ENCODE data around the gene ELAVL1. TPM values are rescaled to one million over a fixed set of nuclear protein-coding genes. Genes with fewer than 3 reads are reported as not detected.
"Not testable (repeated sequence)": the region's sequence is repeated elsewhere in the genome, so short reads cannot be mapped to it uniquely, and the experiment has no call there.

Gene ELAVL1
- total RNA-seq, 1 donor from 2014 or later = 68.9 TPM

DNA sequence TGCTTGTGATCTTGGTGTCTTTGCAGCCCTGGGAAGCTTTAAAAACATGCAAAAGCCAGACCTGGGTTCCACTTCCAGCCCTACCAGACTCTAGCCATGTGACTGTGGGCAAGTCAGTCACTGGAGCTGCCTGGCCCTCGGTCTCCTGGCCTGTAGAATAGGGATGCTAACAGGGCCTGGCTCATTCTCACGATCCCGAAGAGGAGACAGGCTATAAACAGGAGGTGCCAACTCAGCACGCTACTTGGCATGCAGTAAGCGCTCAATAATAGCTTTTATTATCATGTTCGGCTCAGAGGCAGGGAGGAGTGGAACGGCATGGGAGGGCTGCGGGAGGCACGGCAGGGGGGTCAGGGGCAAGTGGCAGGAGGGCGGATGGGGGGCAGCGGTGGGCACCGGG lies 81.2 kb downstream of the ELAVL1 start:
- no peak for DNase-seq (ENCODE audit: low spot score)

- no peak for DNase-seq (ENCODE audit: low spot score)
Measured at GRCh38 chr19:7923295-7924191, 81.9 kb downstream of the ELAVL1 start.

GRCh38 chr19:7922836-7923195 lies 82.6 kb downstream of the ELAVL1 start:
- no peak for DNase-seq (ENCODE audit: low spot score)

- DNase-seq (ENCODE audit: low spot score) = no peak
Measured at GRCh38 chr19:7921967-7922835, 83.2 kb downstream of the ELAVL1 start.

DNA sequence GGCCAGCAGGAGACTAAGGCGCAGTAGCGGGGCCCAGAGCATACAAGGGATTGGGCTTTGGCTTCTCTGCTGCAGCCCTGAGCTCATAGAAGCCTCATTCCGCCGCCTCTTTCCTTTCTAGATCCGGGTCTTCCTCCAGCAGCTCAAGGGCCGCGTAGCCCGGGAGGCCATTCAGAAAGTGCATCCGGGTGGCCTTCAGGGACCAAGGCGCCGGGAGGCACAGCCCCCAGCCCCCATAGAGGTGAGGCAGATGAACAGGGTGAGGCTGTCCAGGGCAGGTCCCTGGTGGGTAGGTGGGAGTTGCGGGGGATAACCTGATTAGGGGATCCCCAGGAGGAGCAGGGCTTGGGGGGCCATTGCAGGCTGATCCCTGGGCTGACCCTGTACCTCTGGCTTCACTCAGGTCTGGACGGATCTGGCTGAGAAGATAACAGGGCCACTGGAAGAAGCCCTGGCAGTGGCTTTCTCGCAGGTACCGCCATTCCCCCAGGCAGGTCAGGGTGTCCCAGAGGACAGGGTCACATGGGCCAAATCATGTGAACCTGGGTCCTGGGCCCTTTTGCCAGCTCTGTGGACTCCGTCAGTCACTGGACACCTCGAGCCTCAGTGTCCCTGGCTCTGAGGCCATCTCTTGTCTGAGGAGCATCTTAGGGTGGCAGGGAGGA lies 84.0 kb downstream of the ELAVL1 start:
- no peak for DNase-seq (ENCODE audit: low spot score)

GRCh38 chr19:7920519-7921301 lies 84.7 kb downstream of the ELAVL1 start:
- peak; percentile 100 for DNase-seq (ENCODE audit: low spot score)

DNA sequence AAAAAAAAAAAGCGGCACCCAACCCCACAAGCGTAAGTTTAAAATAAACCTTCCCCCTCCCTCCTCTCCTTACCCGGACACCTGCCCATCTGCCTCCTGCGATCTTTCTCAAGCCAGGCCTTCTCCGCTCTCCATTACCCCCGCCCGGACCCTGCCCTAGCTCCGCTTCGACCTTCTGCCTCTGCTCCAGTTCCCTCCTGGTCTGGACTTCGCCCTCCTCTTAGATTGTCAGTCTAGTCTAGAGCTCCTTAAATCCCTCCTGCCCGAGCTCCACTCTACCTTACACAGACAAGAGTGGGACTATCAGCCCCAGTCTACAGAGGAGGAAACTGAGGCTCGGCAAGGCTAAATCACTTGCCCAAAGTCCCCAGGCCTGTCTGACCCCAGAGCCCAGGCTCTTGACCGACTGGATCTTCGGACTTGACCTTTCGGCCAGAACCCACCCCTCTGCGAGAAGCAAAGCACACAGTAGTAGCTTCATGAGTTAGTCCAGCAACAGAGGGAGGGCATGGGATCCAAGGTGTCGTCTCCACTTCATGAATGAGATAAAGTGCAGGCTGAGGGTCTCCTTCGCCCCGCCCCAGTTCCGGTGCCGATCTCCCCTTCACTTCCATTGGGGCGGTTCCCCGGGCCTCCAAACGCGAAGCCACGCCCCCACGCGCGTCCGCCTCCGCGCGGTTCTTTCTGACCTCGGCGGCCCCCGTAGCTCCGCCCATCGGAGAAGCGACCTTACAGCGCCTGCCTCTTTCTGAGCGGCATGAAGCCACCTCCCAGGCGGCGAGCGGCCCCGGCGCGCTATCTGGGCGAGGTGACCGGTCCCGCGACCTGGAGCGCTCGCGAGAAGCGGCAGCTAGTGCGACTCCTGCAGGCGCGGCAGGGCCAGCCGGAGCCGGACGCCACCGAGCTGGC lies 85.6 kb downstream of the ELAVL1 start, which contains the start of gene SNAPC2:
SNAPC2 (plus strand) TSS at position 729 of the 909 bp plus-strand sequence; CDS start at position 758, 29 bp downstream.
- DNase-seq (ENCODE audit: low spot score) = peak; percentile 97

DNA sequence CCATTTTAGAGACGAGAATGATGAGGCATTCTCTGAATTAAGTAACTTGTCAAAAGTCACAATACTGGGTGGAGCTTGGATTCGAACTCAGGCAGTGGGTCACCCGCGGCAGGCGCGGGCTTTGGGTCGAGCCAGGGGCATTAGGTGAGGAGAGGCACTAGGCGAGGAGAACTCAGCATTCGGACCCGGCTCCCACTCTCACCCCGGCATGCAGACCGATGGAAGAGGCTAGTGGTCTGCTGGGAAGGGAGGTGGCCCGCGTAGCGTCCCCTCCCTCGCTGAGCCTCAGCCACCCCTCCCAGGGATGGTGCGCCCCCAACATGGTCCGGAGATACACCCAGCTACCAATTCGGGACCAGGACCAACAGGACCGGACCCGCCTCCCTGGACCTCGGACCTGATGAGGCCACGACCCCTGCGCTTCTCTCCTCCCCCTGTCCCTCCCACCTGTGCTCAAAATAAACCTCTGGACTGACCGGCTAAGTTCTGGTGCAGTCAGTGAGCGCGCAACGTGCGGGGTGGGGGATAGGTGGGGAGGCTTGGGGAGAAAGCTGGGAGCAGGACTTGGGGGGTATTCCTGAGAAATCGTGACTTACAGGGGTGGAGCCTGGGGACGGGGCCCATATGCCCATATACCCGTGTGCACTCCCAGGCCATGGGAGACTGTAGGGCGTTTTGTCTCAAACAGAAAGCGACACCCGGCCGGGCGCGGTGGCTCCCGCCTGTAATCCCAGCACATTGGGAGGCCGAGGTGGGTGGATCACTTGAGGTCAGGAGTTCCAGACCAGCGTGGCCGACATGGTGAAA lies 86.6 kb downstream of the ELAVL1 start:
- no peak for DNase-seq (ENCODE audit: low spot score)

- DNase-seq (ENCODE audit: low spot score) = not testable (repeated sequence)
Measured at GRCh38 chr19:7918062-7918614, 87.3 kb downstream of the ELAVL1 start.

DNA sequence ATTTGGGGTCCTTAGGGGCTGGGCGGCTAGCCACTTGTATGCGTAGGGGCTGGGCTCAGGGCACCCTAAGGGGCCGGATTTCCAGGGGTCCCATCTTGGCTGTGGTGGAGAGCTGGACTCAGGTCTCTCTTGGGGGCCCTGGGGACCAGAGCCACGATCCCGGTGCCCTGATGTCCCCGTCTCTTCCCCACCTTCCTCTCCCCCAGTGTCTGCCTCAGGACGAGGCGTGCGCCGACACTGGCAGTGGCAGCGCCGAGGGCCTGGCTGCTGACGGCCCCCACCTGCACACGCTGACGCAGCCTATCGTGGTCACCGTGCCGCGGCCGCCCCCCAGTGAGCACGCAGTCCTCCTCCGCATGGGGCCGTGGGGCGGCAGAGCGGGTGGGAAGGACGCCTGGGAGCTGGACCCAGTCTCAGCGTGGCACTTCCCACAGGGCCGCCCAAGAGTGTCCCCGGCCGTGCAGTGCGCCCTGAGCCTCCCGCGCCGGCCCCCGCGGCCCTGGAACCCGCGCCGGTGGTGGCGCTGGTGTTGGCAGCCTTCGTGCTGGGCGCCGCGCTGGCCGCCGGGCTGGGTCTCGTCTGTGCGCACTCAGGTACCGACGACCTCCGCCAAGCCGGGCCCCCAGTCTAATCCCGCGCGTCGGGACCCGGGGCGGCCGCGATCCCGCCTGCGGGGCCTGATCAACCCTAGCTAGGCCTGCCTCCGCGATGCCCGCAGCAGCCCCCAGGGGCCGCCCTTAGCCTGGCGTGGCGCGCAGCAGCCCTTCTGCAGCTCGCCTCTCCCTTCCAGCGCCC lies 88.0 kb downstream of the ELAVL1 start:
- DNase-seq (ENCODE audit: low spot score) = no peak

- DNase-seq (ENCODE audit: low spot score) = no peak
Measured at GRCh38 chr19:7916955-7917266, 88.5 kb downstream of the ELAVL1 start.

- no peak for DNase-seq (ENCODE audit: low spot score)
Measured at GRCh38 chr19:7916103-7916954, 89.1 kb downstream of the ELAVL1 start.

DNA sequence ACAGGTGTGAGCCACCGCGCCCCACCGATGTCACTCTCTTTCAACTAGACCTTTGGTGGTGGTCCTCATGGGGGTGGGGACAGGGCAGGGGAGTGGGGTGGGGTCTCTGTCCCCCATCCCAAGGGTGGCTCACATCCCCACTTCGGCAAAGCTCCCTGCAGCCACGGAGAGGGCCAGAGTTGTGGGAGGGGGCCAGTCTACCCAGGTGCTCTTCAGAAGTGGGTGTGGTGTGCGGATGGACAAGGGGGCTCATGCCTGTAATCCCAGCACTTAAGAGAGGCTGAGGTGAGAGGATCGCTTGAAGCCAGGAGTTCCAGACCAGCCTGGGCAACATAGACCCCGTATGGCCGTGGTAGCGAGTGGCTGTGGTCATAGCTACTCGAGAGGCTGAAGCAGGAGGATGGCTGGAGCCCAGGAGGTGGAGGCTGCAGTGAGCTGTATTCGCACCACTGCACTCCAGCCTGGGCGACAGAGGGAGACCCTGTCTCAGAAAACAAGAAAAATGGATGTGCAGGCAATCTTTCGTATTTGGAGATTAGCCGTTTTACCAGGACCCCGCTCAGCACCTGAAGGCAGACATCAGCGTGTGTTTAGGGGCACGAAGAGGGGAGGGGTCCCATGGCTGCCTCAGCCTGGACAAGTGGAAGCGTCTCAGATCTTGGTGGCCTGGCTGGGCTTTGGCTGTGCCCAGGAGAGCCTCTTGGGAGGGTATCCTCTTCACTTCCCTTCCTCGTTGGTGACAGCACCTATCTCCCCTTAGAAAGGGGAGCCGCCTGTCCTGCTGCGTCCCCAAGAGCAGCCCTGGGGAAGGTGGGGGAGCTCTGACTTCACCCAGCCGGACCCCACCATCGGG lies 90.0 kb downstream of the ELAVL1 start:
- DNase-seq (ENCODE audit: low spot score) = no peak

- no peak for DNase-seq (ENCODE audit: low spot score)
Measured at GRCh38 chr19:7914598-7915045, 90.8 kb downstream of the ELAVL1 start, which contains the start of gene TGFBR3L. Gene TGFBR3L (plus strand): TSS chr19:7914830.

- DNase-seq (ENCODE audit: low spot score) = no peak
Measured at GRCh38 chr19:7914099-7914498, 91.3 kb downstream of the ELAVL1 start.

- DNase-seq (ENCODE audit: low spot score) = no peak
Measured at GRCh38 chr19:7913652-7914051, 91.8 kb downstream of the ELAVL1 start.
